DND-41 (cell line): ENCODE measurements around the gene TRPM3.

Source experiments
- EZH2 ChIP-seq: IDR thresholded peaks from 3 replicates; pipeline ENCODE4 v1.6.1; 2012; ENCODE audit warnings: borderline replicate concordance, low read depth, mild to moderate bottlenecking, moderate library complexity, low read length, inconsistent platforms; ENCODE audit not compliant: severe bottlenecking
- TF ChIP-seq, protein P1 (sequence below): IDR thresholded peaks from 2 replicates; pipeline ENCODE4 v1.5.1; 2012; ENCODE audit warnings: borderline replicate concordance, low read length, moderate library complexity, mild to moderate bottlenecking; ENCODE audit not compliant: poor library complexity, severe bottlenecking; ENCODE audit errors: extremely low read depth

DNA sequence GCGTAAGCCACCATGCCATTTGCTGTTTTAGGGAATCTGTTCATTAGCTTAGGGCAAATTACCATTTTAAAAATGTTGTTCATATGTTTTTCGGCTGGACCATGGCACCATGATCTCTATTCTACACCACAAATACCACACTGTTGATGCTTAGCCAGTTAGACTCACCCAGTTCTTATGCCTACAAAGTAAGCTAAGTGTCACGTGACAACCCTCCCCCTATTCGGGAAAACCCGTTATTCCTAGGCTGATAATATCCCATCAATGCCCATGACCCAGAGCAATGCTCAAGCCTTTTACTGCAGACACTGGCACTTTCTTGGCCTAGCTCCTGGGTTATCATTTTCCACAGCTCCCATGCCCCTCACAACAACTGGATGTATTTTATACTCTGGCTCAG lies 426.7 kb downstream of the TRPM3 start:
- TF ChIP-seq, protein P1, sequence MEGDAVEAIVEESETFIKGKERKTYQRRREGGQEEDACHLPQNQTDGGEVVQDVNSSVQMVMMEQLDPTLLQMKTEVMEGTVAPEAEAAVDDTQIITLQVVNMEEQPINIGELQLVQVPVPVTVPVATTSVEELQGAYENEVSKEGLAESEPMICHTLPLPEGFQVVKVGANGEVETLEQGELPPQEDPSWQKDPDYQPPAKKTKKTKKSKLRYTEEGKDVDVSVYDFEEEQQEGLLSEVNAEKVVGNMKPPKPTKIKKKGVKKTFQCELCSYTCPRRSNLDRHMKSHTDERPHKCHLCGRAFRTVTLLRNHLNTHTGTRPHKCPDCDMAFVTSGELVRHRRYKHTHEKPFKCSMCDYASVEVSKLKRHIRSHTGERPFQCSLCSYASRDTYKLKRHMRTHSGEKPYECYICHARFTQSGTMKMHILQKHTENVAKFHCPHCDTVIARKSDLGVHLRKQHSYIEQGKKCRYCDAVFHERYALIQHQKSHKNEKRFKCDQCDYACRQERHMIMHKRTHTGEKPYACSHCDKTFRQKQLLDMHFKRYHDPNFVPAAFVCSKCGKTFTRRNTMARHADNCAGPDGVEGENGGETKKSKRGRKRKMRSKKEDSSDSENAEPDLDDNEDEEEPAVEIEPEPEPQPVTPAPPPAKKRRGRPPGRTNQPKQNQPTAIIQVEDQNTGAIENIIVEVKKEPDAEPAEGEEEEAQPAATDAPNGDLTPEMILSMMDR, result no peak
- no peak for TF ChIP-seq EZH2
